GM21423 (cell line): ENCODE measurements around the gene HELZ2.
A peak's percentile ranks its signal among the peaks of the same experiment; 100 is the strongest.
"Not testable (repeated sequence)": the region's sequence is repeated elsewhere in the genome, so short reads cannot be mapped to it uniquely, and the experiment has no call there.

Source experiments
- ATAC-seq: cut with Tn5 transposase; IDR thresholded peaks from one replicate; pipeline ENCODE4 v1.9.1; 2021; ENCODE audit warnings: mild to moderate bottlenecking, moderate library complexity; ENCODE audit not compliant: unreplicated experiment

Gene HELZ2

DNA sequence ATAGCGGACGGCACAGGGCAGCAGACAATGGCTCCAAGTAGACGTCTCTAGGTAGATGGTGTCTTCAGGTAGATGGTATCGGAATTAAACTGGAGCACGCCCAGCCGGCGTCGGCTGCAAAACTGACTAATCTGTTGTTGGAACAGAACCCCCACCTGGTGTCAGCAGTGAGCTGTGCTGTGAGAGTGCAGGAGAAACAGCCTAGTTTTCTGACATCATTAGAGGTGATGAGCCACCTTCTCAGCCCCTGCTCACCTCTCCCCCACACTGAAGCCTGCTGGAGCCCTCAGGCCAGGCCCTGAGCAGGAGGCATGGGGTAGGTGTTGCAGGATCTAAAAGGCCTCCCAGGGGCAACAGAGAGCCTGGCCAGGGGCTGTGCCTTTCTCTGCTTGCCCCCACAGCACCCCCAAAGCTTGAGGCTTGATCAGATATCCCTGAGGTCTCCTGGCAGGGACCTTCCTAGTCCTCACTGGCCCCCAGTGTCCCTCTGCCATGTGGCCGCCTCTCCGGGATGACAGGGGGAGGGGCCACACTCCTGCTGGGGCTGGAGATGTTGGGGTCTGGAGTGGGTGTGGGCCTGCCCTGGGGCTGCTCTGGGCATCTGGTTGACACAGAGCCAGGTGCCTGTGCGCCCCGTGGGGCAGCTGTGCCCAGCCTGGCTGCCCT lies 6.9 kb upstream of the HELZ2 start:
- ATAC-seq: no peak

DNA sequence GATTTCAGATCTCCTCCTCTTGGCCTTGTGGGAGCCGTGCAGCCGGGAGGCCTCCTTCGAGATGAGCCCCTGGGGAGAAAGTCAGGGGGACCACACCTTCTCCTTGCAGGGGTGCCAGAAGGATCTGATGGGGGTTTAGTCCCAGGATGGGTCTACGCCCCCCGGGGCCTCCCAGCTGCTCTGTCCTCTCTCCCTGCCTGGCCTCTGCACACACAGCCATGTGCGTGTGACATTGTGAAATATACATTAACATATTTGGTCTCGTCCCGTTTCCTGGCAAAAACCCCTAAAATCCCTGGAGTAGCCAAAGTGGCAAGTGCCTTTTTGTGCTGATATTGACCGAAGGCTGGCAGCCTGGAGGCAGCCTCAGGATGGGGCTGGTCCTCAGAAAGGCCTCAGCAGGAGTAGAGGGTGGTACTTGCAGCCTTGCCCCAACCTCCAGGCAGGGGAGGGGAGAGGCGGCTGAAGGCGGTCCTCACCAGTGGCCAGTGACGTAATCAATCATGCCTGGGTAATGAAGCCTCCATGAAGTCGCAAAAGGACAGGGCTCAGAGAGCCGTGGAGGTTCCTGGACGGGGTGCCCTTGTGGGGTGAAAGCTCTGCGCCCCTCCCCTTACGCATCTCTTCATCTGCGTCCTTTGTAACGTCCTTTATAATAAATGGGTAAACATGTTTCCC lies 5.1 kb upstream of the HELZ2 start:
- no peak for ATAC-seq

DNA sequence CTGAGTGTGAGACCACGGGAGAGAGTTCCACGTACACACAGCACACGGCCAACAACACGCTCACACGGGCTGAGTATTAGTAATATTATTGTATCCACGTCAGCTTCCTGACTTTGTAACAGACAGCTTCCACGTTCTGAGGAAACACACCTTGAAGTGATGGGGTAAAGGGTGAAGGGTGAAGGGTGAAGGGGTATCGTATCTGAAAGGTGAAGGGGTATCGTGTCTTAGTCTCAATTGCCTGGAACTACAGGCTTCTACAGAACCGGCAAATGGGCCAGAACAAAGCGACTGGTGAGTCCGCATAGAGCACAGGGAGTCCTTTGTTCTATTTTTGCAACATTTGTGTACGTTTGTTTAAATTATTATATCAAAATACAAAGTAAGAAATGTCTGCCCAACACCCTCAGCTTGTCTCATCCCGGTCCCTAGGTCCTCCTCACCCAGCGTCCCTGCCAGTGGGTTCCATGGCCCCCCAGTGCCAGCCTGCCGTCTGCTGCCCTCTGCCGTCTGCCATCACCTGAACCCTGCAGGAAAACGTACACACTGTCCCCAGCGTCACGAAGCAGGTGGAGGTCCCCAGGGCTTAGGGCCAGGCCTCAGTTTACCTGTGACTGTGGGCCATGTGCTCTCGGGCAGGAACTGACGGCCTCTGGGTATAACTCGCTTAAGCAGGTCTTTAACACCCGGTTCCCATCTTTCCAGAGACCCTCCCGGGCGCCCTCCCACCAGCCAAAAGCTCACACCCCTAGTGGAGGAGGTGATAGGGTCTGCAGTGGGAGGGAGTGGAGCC lies 4.4 kb upstream of the HELZ2 start:
- ATAC-seq: no peak

DNA sequence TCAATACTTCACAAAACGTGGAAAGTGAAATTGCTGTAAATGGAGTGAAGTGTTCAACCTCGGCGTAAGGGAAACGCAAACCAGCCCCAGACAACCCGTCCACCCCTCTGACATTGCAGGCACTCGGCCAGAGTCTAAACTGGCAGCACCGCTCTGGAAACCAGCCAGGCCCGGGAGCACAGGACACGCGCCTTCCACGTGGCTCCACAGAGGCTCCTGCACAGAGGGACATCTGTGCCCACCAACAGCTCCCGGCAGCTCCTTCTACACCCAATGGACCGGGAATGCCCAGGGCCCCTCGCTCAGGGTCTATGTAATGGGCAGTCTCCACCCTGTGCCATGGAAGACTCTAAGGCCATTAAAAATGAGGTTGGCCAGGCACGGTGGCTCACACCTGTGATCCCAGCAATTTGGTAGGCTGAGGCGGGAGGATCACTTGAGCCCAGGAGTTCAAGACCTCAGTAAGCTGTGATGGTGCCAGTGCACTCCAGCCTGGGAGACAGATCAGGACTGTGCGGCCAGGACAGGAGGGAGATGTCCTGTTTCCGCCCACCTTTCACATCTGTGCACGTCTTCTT lies 3.4 kb upstream of the HELZ2 start:
- ATAC-seq: no peak

DNA sequence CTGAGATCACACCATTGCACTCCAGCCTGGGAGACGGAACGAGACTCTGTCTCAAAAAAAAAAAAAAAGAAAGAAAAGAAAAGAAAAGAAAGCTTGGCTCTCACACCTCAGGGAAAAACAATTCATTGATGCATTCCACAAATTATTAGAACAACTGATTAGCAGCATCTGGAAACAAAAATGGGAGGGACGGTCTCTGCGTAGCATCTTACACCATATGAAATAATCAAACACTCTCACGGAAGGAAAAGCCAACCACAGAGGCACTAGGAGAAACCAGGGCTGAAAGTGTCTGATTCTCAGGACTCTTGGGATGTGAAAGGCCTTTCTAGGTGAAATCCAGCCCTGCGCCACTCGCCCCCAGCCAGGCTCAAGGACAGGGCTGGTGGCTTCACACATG lies 2.3 kb upstream of the HELZ2 start:
- no peak for ATAC-seq

DNA sequence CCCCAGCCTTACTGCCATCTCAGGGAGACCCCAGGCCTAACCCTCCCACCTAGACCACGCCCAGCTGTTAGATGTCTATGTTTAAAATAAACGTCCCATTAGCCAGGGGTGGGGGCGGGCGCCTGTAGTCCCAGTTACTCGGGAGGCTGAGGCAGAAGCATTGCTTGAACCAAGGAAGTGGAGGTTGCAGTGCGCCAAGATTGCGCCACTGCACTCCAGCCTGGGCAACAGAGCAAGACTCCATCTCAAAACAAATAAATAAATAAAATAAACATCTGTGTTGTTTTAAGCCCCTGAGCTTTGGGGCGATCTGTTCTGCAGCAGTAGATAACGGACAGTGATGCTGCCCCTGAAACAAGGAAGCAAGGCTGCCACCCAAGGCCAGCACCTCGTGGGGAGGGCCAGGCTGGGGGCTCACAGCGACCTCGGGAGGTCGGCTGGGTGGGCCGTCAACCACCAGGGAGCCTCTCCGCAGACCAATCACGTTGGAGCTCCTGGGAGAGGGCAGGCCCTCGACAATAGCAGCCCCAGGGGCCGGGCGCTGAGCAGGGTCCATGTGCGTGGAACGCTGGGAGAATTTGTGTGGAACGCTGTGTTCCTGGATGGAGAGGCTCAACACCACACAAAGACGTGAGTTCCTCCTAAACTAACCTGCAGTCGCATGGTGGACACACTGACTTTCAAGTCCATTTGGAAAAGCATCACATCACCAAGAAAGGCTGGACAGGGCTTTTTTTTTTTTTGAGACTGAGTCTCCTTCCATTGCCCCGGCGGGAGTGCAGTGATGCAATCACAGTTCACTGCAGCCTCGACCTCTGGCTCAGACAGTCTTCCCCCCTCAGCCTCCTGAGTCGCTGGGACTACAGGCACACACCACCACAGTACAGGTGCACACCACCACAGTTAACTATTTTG lies 1.0 kb upstream of the HELZ2 start:
- no peak for ATAC-seq

DNA sequence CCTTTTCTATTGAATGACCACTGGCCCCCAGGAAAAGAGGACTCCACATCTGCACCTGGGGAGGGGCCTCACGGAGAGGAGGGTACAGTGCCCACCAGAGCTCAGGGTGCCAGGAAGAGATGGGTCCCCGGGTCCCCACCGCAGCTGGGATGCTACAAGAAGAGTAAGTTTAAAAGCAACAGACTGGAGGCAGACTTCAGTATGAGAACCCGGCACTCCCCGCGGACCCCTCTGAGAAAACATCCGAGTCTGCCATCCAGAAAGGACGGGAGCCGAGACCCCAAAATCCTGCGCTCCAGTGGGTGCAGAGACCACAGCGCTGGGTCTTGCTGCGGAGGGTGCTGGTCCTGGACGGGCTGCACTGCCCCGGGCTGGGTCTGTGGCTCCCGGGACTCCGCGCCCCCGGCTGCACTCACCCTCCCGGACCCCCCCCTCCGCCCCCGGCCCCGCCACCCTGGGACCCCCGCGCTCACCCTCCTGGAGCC lies 350 bp downstream of the HELZ2 start:
- ATAC-seq: no peak

DNA sequence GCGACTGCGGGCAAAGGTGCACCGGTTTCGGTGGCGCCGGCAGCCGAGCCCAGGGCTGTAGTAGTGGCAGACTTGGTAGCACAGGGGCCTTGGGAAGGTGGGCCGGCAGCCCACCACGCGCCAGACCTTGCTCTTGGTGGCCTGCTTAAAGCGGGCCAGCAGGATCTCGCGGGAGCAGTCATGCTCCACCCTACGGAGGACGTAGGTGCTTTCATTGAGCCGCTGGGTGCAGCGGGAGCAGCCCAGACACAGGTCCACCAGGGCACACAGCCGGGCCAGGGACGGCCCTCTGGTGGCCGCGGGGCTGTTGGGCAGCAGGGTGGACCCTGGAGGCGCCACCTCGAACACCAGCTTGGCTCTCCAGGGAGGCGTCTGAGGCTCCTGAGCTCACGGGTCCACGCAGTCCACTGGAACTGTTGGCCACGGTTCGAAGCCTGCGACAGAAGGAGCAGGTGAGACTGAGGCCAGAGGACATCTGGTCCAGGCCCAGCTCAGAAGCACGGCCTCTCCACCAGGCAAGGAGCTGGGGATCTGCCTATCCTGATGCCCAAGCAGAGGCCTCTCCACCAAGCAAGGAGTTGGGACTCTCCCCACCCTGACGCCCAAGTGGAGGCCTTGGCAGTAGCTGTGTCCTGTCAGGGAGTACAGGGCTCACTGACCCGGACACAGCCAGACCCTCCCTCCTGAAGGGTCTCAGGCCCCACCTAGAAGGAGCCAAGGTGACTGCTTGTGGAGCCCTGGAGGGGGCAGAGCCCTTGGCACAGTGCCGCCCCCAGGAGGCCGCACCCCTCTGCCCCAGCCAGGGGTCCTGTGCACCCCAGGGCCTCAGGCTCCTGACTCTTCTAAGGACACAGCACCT lies 1.0 kb downstream of the HELZ2 start:
- ATAC-seq: no peak

DNA sequence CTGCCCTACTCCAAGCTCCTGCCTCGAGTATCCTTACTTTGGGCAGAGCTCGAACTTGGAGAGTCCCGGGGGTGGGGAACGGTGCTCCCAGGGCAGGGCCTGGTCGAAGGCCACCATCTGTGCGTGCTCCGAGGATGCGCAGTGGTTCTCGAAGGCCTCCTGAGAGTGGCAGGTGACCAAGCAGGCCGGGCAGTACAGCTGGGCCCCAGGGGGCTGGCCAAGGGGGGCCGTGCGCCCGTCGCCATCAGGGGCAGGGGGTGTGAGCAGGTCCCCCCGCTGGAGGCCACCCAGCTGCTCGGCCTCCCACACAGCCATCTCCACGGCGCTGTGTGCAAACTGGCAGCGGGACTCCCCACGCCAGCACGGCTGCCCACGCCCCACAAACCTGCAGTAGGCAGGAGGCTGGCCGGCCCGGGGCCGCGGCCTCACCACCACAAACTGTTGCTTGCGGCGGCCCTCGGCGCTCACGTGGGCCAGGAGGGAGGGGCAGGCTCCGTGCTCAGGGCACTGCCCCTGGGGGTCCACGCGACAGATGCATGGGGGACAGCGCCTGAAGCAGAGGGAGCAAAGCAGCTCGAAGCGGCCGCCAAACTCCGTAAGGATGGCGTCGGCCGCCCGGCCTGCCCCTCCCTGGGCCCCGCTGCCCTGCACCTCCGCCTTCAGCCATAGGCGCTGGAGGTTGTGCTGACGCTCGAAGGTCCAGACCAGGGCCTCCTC lies 1.8 kb downstream of the HELZ2 start:
- no peak for ATAC-seq

DNA sequence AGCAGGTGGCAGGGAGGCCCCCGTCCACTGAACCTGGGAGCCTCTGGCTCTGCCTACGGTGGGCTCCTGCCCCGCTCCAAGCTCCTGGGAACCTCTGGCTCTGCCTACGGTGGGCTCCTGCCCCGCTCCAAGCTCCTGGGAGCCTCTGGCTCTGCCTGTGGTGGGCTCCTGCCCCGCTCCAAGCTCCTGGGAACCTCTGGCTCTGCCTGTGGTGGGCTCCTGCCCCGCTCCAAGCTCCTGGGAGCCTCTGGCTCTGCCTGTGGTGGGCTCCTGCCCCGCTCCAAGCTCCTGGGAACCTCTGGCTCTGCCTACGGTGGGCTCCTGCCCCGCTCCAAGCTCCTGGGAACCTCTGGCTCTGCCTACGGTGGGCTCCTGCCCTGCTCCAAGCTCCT lies 3.0 kb downstream of the HELZ2 start:
- not testable (repeated sequence) for ATAC-seq

DNA sequence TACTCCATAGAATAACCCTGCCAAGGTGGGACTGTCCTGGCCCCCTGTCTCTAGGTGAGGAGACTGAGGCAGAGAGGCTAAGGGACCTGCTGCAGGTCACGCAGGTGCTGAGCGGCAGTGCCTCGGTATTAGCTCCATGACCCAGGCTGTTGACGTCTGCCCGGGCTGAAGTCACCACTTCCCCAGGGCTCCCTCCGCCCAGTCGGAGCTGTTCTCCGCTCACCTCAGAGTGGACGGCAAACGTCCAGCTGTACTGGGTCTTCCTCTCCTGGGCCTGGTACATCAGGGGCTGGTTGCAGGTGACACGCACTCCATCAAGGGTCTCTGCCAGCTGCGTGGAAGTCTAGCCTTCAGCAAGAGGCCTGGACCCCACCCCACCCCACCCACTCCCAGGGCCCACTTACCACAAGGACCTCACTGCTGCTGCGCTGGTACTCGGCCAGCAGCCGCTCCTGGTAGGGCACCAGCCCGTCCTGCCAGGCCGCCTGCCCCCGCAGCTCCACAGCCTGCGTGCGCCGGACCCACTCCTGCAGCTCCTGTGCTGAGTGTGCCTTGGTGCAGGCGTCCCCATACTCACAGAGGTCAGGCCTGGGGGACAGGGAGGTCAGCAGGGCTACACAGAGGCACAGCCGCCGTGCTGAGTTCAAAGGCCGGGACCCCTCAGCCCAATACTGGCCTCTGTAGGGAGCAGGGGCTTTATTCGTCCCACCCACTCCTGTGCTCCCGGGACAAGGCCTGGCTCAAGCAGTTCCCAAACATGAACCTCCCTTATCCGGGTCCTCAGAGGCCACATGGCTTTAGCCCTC lies 3.6 kb downstream of the HELZ2 start:
- ATAC-seq: no peak

DNA sequence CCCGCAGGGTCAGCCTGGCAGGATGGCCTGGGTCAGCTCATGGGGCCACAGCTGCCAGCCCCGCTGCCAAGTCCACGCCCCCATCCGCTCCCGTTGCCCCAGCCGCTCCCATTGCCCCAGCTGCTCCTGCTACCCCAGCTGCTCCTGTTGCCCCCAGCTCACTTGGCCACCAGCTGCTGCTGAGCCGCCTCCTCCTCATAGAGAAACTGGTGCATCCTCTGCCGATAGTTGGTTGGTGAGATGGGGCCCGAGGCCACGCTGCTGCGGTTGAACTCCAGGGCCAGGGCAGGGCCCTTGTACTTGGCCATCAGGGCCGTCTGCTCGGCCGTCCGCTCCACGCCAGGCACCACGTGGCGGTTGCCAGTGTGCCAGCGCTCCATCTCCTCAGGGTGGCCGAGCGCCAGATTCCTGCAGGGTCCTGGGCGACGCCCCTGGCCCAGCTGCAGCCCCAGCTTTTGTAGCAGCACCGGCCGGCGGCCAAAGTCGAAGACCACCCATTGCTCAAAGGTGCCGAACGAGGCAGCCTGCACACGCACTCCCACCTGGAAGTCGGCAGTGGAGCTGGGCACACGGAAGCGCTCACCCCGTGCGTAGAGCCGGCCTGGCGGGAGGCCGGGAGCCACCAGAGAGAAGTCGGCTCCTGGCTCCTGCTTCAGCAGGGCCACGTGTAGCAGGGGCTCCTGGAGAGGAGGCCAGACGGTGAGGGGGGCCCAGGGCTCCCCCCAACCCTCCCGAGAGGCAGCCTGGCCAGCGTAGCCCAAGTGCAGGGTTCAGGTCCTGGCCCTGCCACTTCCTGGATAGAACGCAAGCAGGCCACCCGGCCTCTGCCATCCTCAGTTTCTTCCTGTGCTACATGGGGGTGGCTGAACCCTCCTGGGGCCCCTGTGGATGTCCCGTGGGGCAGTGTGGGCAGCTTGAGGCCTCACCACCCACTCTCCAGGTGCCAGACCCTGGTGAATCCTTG lies 4.8 kb downstream of the HELZ2 start:
- no peak for ATAC-seq

DNA sequence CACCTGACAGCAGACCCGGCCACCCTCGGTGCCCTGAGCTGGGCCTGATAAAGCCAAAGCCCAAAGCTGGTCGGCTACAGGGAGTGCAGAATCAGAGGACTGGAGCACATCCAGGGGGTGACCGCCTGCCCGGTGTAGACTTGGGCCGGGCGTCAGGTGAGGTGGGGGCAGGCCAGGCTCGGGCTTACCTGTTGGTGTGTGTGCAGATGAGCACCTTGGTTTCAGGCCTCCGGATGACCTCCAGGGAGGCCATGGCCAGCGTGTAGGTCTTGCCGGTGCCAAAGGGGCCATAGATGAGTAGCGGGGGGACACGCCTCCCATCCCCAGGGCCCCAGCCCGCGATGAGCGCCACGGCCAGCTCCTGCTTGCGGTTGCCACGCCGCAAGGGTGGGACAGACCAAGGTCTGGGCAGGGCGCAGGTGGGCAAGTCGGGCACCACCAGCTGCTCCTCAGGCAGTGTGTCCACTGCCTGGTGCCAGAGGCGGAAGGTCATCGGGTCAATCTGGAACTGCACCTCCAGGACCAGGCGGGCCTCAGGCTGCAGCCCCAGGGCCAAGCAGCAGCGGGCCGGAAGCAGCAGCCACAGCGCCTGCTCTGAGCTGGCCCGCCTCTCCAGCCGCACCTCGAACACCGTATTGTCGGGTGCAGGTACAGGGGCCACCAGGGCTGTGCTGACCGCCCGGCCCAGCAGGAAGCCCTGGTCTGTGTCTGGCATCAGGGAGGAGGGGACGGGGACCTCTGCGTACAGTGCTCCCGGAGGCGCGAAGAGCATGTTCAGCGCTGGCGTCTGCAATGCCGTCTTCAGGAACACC lies 5.7 kb downstream of the HELZ2 start:
- ATAC-seq: no peak

DNA sequence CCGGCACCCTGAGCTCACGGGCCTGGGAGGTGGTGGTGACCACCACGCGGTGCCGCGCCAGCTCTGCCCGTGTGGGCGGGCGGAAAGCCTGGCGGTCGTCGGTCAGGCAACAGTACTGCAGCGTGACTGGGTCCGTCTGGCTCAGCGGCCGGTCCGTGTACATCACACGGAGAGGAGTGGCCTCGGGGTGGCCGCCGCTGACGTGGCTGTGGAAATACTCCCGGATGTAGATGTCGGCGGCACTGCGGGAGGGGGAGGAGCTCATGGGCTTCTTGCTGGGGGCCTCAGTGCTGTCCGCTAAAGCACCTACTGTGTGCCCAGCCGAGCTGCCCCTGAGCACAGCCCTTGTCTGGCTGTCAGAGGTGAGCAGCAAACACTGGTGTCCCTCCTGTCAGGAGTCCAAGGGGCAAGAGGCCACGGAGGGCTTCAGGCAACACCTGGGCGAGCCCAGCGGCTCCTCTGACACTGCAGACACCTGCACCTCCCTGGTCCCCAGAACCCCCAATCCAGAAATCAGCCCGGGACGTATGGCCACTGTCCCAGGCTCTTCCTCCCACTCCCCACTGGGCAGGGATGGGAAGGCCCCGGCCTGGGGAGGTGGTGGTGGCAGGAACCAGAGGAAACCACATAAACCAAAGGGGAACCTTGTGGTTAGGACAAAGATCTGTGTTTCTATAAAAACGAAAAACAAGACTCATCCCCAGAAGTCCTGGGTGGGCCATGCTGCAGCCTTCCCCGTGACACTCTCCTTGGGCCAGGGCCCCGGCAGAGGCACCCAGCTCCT lies 6.5 kb downstream of the HELZ2 start:
- peak; percentile 62 for ATAC-seq

DNA sequence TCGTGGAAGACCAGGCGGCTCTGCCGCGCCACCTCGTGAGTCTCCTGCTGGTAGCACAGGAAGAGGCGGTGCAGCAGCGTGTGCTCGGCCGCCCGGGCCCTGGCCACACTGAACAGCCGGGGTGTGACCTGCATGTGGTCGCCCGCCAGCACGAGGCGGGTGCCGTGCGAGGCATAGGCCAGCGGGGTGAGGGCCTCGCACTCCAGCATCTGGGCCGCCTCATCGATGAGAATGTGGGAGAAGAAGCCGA lies 7.0 kb downstream of the HELZ2 start:
- ATAC-seq: peak; percentile 3
